ENCODE data around the gene TRRAP. TPM values are rescaled to one million over a fixed set of nuclear protein-coding genes. Genes with fewer than 3 reads are reported as not detected.

Gene TRRAP
- total RNA-seq, 1 donor from 2014 or later = 18.3 TPM

DNA sequence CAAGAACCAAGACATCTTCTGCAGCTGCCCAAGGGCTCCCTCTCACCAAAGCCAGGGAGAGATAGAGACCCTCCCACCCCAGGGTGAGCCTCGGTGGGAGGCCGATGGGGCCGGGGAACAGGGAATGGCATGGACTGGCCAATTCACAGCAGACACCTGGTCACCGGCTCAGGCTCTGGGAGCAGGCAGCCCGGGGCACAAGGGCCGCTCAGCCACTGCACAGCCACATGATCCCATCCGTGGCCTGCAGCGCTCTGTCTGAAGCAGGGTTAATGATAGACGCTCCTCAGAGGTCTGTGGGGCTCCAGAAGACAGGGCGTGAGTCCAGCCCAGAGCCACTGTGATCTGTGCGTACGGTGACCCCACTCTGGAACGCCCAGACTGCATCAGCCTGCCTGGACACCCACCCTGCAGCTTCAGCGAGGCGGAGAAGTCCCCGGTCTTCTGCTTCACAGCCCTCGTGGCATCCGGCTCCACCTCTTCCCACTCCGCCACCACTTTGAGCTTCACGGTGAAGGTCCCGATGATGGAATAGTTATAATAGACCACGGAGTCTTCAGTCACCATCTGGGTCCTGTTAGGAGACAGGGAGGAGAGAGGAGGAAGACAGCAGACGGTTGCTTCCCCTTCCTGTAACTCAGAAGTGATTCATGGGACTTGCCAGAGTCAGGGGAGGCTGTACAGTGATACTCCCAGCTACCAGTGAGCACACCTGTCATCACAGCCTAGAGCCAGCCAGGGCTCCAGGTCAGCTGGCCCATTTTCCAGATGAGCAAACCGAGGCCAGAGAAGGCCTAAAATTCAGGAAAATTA lies 22.5 kb upstream of the TRRAP start:
- TF ChIP-seq, protein P1, sequence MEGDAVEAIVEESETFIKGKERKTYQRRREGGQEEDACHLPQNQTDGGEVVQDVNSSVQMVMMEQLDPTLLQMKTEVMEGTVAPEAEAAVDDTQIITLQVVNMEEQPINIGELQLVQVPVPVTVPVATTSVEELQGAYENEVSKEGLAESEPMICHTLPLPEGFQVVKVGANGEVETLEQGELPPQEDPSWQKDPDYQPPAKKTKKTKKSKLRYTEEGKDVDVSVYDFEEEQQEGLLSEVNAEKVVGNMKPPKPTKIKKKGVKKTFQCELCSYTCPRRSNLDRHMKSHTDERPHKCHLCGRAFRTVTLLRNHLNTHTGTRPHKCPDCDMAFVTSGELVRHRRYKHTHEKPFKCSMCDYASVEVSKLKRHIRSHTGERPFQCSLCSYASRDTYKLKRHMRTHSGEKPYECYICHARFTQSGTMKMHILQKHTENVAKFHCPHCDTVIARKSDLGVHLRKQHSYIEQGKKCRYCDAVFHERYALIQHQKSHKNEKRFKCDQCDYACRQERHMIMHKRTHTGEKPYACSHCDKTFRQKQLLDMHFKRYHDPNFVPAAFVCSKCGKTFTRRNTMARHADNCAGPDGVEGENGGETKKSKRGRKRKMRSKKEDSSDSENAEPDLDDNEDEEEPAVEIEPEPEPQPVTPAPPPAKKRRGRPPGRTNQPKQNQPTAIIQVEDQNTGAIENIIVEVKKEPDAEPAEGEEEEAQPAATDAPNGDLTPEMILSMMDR (conservative IDR thresholded peaks at IDR 0.05; ENCODE audit: low read depth, low read length) = no peak
- DNase-seq (ENCODE audit: low read depth) = no peak
- no peak overlapping the region for H3K4me3 ChIP-seq (ENCODE audit: low read depth, low read length)

DNA sequence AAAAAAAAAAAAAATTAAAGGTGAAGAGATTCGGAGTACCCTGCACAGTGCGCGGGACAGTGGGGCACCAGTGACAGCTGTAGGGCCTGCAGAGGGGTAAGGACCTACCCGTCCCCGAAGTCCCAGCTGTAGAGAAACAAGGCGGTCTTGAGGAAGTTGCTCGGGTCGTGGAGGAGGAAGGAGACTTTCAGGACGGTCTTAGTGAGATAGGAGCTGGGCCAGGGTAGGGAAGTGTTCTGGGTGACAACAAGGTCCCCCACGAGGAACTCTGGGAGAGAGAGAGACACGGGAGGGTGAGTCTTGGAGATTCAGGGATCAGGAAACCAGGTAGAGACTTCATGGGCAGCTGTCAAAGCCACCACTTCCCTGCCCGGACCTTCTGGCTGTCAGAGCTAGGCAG lies 18.3 kb upstream of the TRRAP start:
- H3K4me3 ChIP-seq (ENCODE audit: low read depth, low read length) = no peak overlapping the region
- TF ChIP-seq, protein P1 (conservative IDR thresholded peaks at IDR 0.05; ENCODE audit: low read depth, low read length) = no peak
- DNase-seq (ENCODE audit: low read depth) = no peak

DNA sequence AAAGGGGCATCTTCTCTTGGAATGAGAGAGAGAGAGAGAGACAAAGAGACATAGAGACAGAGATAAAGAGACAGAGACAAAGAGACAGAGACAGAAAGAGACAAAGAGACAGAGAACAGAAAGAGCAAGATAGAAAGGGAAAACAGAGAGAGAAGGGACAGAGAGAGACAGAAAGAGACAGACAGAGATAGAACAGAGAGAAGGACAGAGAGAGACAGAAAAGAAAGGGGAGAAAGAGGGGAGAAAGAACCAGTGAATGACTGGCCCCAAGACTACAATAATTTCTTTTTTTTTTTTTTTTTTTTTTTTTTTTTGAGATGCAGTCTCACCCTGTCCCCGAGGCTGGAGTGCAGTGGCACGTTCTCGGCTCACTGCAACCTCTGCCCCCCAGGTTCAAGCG lies 16.1 kb upstream of the TRRAP start:
- no peak overlapping the region for H3K4me3 ChIP-seq (ENCODE audit: low read depth, low read length)
- TF ChIP-seq, protein P1 (conservative IDR thresholded peaks at IDR 0.05; ENCODE audit: low read depth, low read length) = no peak
- DNase-seq (ENCODE audit: low read depth) = no peak

DNA sequence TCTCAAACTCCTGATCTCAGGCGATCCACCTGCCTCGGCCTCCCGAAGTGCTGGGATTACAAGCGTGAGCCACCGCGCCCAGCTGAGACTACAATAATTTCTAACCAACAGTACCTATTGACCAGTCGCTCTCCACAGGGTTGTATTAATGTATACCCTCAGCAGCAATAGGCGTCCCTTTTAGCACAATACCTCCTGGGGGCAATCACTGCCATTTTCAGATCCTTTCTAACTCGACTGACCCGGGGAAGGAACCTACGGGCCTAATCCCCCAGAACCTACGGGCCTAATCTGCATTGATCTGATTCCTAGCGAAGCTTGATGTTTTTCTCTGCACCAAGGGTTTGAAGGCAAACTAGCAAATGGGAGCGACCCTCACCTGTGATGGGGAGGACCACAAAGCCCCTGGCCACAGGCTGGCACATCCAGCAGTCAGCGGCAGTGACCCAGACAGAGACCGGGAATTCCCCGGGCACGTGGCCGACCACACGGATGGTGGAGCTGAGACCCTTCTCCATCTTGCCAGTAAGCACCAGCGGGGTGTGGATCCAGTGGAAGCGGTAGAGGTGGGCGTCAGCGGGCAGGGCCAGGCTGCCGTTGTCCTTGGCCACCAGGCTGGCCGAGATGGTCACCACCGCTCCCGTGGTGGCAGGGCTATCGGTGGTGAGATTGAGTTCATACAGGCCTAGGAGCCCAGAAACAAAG lies 15.5 kb upstream of the TRRAP start:
- no peak overlapping the region for H3K4me3 ChIP-seq (ENCODE audit: low read depth, low read length)
- TF ChIP-seq, protein P1 (conservative IDR thresholded peaks at IDR 0.05; ENCODE audit: low read depth, low read length) = no peak

DNA sequence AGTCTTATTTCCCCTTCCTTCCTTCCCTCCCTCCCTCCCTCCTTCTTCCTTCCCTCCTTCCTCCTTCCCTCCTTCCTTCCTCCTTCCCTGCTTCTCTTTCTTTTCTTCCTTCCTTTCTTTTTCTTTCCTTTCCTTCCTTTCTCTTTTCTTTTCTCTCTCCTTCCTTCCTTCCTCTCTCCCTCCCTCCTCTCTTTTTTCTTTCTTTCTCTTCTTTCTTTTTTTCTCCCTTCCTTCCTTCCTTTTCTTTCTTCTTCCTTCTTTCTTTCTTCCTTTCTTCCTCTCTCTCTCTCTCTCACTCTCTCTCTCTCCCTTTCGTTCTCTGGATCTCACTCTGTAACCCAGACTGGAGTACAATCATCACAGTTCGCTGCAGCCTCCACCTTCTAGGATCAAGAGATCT lies 14.7 kb upstream of the TRRAP start:
- TF ChIP-seq, protein P1 (conservative IDR thresholded peaks at IDR 0.05; ENCODE audit: low read depth, low read length) = no peak
- no peak overlapping the region for H3K4me3 ChIP-seq (ENCODE audit: low read depth, low read length)
- DNase-seq (ENCODE audit: low read depth) = no peak

More for the DNA sequence above, 15.5 kb upstream of the TRRAP start:
- no peak for DNase-seq (ENCODE audit: low read depth)

DNA sequence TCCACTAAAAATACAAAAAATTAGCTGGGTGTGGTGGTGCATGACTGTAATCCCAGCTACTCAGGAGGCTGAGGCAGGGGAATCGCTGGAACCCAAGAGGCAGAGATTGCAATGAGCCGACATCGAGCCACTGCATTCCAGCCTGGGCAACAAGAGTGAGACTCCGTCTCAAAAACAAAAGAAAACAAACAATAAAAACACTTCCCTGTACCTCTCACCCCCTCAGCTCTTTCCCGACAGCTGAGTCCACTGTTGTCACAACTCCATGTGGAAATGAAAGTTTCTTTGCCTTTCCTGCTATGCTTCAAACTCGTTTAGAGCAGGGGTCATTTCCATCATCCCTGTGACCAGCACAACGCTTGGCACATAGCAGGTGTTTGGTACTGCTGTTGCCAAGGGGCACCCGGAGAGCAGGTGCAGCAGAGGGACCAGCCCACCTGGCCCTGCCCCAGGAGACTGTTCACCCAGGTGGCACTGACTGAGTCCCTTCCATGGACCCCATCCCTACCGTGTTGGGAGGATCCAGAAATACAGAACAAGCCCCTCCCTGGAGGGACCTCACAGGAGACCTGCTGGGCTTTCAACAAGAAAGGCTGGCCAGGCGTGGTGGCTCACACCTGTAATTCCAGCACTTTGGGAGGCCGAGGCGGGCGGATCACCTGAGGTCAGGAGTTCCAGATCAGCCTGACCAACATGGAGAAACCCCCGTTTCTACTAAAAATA lies 13.4 kb upstream of the TRRAP start:
- no peak overlapping the region for H3K4me3 ChIP-seq (ENCODE audit: low read depth, low read length)
- TF ChIP-seq, protein P1 (conservative IDR thresholded peaks at IDR 0.05; ENCODE audit: low read depth, low read length) = no peak
- DNase-seq (ENCODE audit: low read depth) = no peak

Measured in epithelial cell of proximal tubule (primary cell).